GM12865 (cell line): Measurements from ENCODE around the gene AOPEP.

Source experiments
- DNase-seq: peaks from one replicate; pipeline ENCODE4 v3.0.0; 2010; ENCODE audit warnings: low read depth
- H3K4me3 ChIP-seq: 2 replicates; pipeline ENCODE4 v1.5.1; 2011; ENCODE audit warnings: mild to moderate bottlenecking, low read depth, low read length, control low read depth
- CTCF ChIP-seq: IDR thresholded peaks from 2 replicates; pipeline ENCODE4 v1.5.1; 2011; ENCODE audit warnings: low read length, control low read depth, low read depth, inconsistent platforms; ENCODE audit not compliant: insufficient read depth; ENCODE audit errors: missing control alignments

Gene AOPEP

DNA sequence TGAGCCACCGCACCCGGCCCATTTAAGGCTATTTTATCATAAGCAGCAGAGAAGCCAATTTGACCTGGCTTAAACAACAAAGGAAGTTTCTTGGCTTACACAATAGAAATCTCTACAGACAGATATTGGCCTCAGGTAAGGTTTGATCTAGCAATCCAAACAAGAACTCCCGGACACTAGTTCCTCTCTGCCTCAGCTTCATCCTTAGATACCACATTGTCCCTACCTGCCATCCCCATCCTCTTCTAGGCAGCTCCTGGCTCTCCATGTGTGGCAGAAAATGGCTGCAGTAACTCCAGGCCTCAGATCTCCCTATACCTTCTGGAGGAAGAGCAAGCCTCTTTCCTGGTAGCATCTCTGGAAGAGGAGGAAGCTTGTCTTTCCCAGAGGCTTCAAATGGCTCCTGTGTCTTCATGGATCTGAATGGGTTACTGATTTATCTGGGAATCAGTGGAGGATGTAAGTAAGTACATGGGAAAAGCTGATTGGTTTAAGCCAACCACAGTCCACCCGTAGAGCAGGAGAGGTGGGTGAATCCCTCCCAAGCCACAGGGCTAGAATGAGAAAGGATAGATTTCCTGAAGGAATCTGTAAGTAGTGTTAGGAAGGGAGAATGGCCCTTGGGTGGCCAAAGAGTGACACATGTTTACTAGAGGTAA, 26.7 kb upstream of the AOPEP start:
- DNase-seq, result no peak
- no peak for TF ChIP-seq CTCF
- no peak overlapping the region for H3K4me3 ChIP-seq

- no peak for TF ChIP-seq CTCF
- no peak overlapping the region for H3K4me3 ChIP-seq
- no peak for DNase-seq
Measured at GRCh38 chr9:94700445-94700844, 26.1 kb upstream of the AOPEP start.

DNA sequence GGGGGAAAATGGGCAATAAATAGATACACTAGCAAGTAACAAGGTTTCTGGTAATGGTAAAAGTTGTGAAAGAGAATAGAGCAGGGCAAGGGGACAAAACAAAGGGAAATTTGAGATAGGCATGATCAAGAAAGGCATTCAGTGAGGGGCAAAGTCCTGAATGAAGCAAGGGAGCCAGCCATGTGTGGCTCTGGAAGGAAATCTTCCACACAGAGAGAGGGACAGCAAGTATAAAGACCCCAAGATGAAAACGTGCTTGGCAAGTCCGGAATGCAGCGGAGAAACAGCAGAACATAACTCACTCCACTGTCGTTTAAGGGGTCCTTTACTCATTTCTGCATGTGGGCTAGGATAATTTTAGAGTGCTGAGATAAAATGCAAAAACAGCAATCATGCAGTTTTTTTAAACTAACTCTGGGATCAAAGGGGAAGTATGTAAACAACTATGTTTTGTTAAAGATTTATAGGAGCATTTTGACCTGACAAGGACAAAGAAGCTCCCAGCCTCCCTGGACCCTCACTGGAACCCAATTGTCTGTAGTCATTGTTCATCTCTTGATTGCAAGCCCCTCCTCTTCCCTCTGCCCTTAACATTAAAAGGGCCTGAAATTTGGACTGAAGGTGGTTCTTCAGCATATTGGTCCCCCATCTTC, 22.9 kb upstream of the AOPEP start:
- DNase-seq, result no peak
- no peak overlapping the region for H3K4me3 ChIP-seq
- TF ChIP-seq CTCF, result no peak

DNA sequence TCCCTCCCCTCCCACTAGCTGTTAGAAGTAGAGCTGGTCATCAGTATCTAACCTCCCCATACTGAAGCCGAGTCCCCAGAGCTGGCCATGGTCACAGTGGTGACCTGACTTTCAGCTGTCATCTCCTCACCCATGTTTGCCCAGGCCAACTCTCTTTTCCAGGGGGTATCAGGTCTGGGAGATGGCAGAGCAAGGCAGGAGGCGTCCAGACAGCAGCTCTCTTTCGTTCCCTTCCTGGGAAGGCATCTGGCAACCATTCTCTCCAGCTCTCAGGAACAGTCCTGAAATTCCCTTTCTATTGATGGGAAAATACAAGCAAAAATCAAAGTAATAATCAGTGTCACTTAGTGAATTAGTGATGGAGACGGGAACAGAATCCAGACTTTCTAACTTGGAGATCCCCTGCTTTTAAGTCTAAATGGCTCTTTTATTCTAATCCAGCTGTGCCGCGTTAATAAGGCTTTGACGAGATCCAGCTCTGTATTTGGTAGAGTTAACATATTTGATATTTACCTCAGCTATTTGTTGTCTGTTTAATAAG, 21.3 kb upstream of the AOPEP start:
- H3K4me3 ChIP-seq, result no peak overlapping the region
- TF ChIP-seq CTCF, result no peak
- DNase-seq, result no peak

- DNase-seq, result no peak
Measured at GRCh38 chr9:94706922-94707321, 19.6 kb upstream of the AOPEP start.

GRCh38 chr9:94713436-94714215, 12.9 kb upstream of the AOPEP start:
- H3K4me3 ChIP-seq, result no peak overlapping the region
- DNase-seq, result no peak
- TF ChIP-seq CTCF, result no peak

More at GRCh38 chr9:94706922-94707321, 19.6 kb upstream of the AOPEP start:
- H3K4me3 ChIP-seq, result no peak overlapping the region
- TF ChIP-seq CTCF, result no peak
